HepG2 (cell line): ENCODE results near the gene BFSP1.

Experiments used
- ATF3 ChIP-seq: sonication (generic); formaldehyde crosslinking; IDR thresholded peaks from 2 replicates; pipeline ENCODE4 v1.4.0; 2020; ENCODE audit warnings: missing genetic modification reagents
- CTCF ChIP-seq: sonication (generic); formaldehyde crosslinking; IDR thresholded peaks from 2 replicates; pipeline ENCODE4 v1.5.0; 2020; ENCODE audit warnings: mild to moderate bottlenecking, missing genetic modification reagents, moderate library complexity
- FOXK1 ChIP-seq: sonication (generic); formaldehyde crosslinking; IDR thresholded peaks from 2 replicates; pipeline ENCODE4 v1.4.0; 2020; ENCODE audit warnings: low read depth, missing genetic modification reagents, borderline replicate concordance
- JUND ChIP-seq: sonication (generic); formaldehyde crosslinking; IDR thresholded peaks from 2 replicates; pipeline ENCODE4 v1.8.0; 2022; ENCODE audit warnings: mild to moderate bottlenecking, missing genetic modification reagents
- MAX ChIP-seq: IDR thresholded peaks from 2 replicates; pipeline ENCODE4 v1.6.1; 2012; ENCODE audit warnings: inconsistent platforms
- MYC ChIP-seq: sonication (generic); formaldehyde crosslinking; IDR thresholded peaks from 2 replicates; pipeline ENCODE4 v1.9.0; 2021; ENCODE audit warnings: missing genetic modification reagents, borderline replicate concordance
- NFATC3 ChIP-seq: sonication (generic); formaldehyde crosslinking; IDR thresholded peaks from 2 replicates; pipeline ENCODE4 v1.5.1; 2020; ENCODE audit warnings: mild to moderate bottlenecking, missing genetic modification reagents
- RELA ChIP-seq: sonication (generic); formaldehyde crosslinking; IDR thresholded peaks from 2 replicates; pipeline ENCODE4 v1.4.0; 2020; ENCODE audit warnings: missing genetic modification reagents
- REST ChIP-seq, 2 experiments: IDR thresholded peaks; 2 replicates each; pipeline ENCODE4 v1.6.1; 2011 to 2012; ENCODE audit warnings: low read length in 2 of 2, borderline replicate concordance in 1 of 2, low read depth in 1 of 2, mild to moderate bottlenecking in 1 of 2, moderate library complexity in 1 of 2
- SCMH1 ChIP-seq: sonication (generic); formaldehyde crosslinking; IDR thresholded peaks from 2 replicates; pipeline ENCODE4 v1.9.0; 2021; ENCODE audit warnings: missing genetic modification reagents, mild to moderate bottlenecking, borderline replicate concordance
- TEAD2 ChIP-seq: sonication (generic); formaldehyde crosslinking; IDR thresholded peaks from 2 replicates; pipeline ENCODE4 v1.9.0; 2021; ENCODE audit warnings: missing genetic modification reagents
- THYN1 ChIP-seq: sonication (generic); formaldehyde crosslinking; IDR thresholded peaks from 2 replicates; pipeline ENCODE4 v1.8.1; 2023; ENCODE audit warnings: low read depth, mild to moderate bottlenecking, moderate library complexity, missing genetic modification reagents, borderline replicate concordance
- ZBTB7A ChIP-seq: sonication (generic); formaldehyde crosslinking; IDR thresholded peaks from 2 replicates; pipeline ENCODE4 v1.8.0; 2022; ENCODE audit warnings: mild to moderate bottlenecking, missing genetic modification reagents
- ZNF12 ChIP-seq: sonication (generic); formaldehyde crosslinking; IDR thresholded peaks from 2 replicates; pipeline ENCODE4 v1.5.0; 2020; ENCODE audit warnings: missing genetic modification reagents

GRCh38 chr20:17573463-17573862 lies 42.3 kb upstream of the BFSP1 start:
- TF ChIP-seq MAX (no peak), JUND (no peak), ZNF12 (CRISPR knock-in tag) (no peak), FOXK1 (no peak), ZBTB7A (CRISPR knock-in tag) (no peak), NFATC3 (no peak), REST (IDR thresholded peaks at IDR 0.05; ENCODE audit: borderline replicate concordance in 1 of 2, low read depth in 1 of 2, low read length in 2 of 2) (no peak), SCMH1 (CRISPR knock-in tag) (no peak), CTCF (CRISPR knock-in tag) (no peak), TEAD2 (CRISPR knock-in tag) (no peak), MYC (CRISPR knock-in tag) (no peak), ATF3 (CRISPR knock-in tag) (no peak), THYN1 (CRISPR knock-in tag) (no peak), RELA (CRISPR knock-in tag) (no peak)
